Measurements from ENCODE around the gene PXK.
"Not testable (repeated sequence)": the region's sequence is repeated elsewhere in the genome, so short reads cannot be mapped to it uniquely, and the experiment has no call there.

The PXK gene

GRCh38 chr3:58332575-58333188 lies at the start of gene PXK:
TSS of gene PXK (plus strand) at chr3:58332892. CDS start at chr3:58332989, 97 bp downstream.
- no peaks in the 10 kb centered on the region for H3K9me3 Mint-ChIP-seq
- peak within 1 kb of the TSS; percentile 24 to 90 (median 76) for H3K27ac Mint-ChIP-seq
- H3K4me1 Mint-ChIP-seq = peaks cover 38% of the 10 kb centered on the region
- peak in 1 of 3 experiments; percentile 23 for TF ChIP-seq CTCF (IDR thresholded peaks at IDR 0.05; ENCODE audit: unreplicated experiment in 3 of 3)
- H3K36me3 Mint-ChIP-seq (ENCODE audit: low read depth) = no peaks in the 10 kb centered on the region
- peaks cover 6% of the 10 kb centered on the region for H3K27me3 Mint-ChIP-seq (ENCODE audit: low read depth)
- peak within 1 kb of the TSS; percentile 96 to 100 (median 97) for H3K4me3 Mint-ChIP-seq

- peaks cover 4% of the 10 kb centered on the region for H3K27me3 Mint-ChIP-seq (ENCODE audit: low read depth)
- no peak for TF ChIP-seq CTCF (IDR thresholded peaks at IDR 0.05; ENCODE audit: unreplicated experiment in 3 of 3)
- no peak overlapping the region for H3K27ac Mint-ChIP-seq
- H3K9me3 Mint-ChIP-seq = peaks cover 4% of the 10 kb centered on the region
- H3K4me3 Mint-ChIP-seq = no peak overlapping the region
- H3K36me3 Mint-ChIP-seq (ENCODE audit: low read depth) = peaks cover 44% of the 10 kb centered on the region
- peaks cover 8% of the 10 kb centered on the region for H3K4me1 Mint-ChIP-seq
These were observed 47.4 kb upstream of the PXK start for GRCh38 chr3:58285334-58285733.

GRCh38 chr3:58287354-58287753 lies 45.3 kb upstream of the PXK start:
- TF ChIP-seq CTCF (IDR thresholded peaks at IDR 0.05; ENCODE audit: unreplicated experiment in 3 of 3) = no peak
- Mint-ChIP-seq H3K27ac (no peak overlapping the region), H3K27me3 (ENCODE audit: low read depth) (no peaks in the 10 kb centered on the region), H3K4me3 (no peak overlapping the region), H3K4me1 (peaks cover 8% of the 10 kb centered on the region), H3K9me3 (peaks cover 4% of the 10 kb centered on the region), H3K36me3 (ENCODE audit: low read depth) (peaks cover 44% of the 10 kb centered on the region)

- Mint-ChIP-seq H3K27ac (no peak overlapping the region), H3K9me3 (peaks cover 4% of the 10 kb centered on the region), H3K4me3 (no peak overlapping the region), H3K27me3 (ENCODE audit: low read depth) (no peaks in the 10 kb centered on the region), H3K36me3 (ENCODE audit: low read depth) (peaks cover 40% of the 10 kb centered on the region), H3K4me1 (peaks cover 8% of the 10 kb centered on the region)
- TF ChIP-seq CTCF (IDR thresholded peaks at IDR 0.05; ENCODE audit: unreplicated experiment in 3 of 3) = peak in 1 of 3 experiments; percentile 14
These were observed 44.5 kb upstream of the PXK start for GRCh38 chr3:58288011-58288728.

GRCh38 chr3:58288964-58289613 lies 43.6 kb upstream of the PXK start:
- H3K27me3 Mint-ChIP-seq (ENCODE audit: low read depth); H3K9me3 Mint-ChIP-seq; H3K27ac Mint-ChIP-seq; H3K4me3 Mint-ChIP-seq; H3K4me1 Mint-ChIP-seq: not testable (repeated sequence)
- peaks cover 38% of the 10 kb centered on the region for H3K36me3 Mint-ChIP-seq (ENCODE audit: low read depth)

- peaks cover 33% of the 10 kb centered on the region for H3K36me3 Mint-ChIP-seq (ENCODE audit: low read depth)
- not testable (repeated sequence) for H3K4me1 Mint-ChIP-seq; H3K9me3 Mint-ChIP-seq; H3K4me3 Mint-ChIP-seq; H3K27me3 Mint-ChIP-seq (ENCODE audit: low read depth); H3K27ac Mint-ChIP-seq
These were observed 42.2 kb upstream of the PXK start for GRCh38 chr3:58290446-58290845.
